K562 (cell line): ENCODE data around the gene GALK2. TPM values are rescaled to one million over a fixed set of nuclear protein-coding genes. Genes with fewer than 3 reads are reported as not detected.

Experiments used
- ATF7 ChIP-seq: fragments of 450-650 bp; IDR thresholded peaks from 2 replicates; pipeline ENCODE4 v1.7.1; 2014; ENCODE audit warnings: mild to moderate bottlenecking, moderate library complexity
- BHLHE40 ChIP-seq: IDR thresholded peaks from 2 replicates; pipeline ENCODE4 v1.6.1; 2011; ENCODE audit warnings: low read length, improper control_type of control experiment
- BMI1 ChIP-seq: fragments of 150-350 bp; IDR thresholded peaks from 2 replicates; pipeline ENCODE4 v1.6.1; 2014; ENCODE audit warnings: low read length
- ILF3 ChIP-seq: fragments of 450-650 bp; IDR thresholded peaks from 2 replicates; pipeline ENCODE4 v1.6.1; 2018; ENCODE audit warnings: antibody characterized with exemption, mild to moderate bottlenecking, moderate library complexity, borderline replicate concordance
- KDM2B ChIP-seq: fragments of 250-450 bp; sonication (Bioruptor Pico); IDR thresholded peaks from 2 replicates; pipeline ENCODE4 v1.8.0; 2021; ENCODE audit warnings: mild to moderate bottlenecking, moderate library complexity
- NR1H2 ChIP-seq: sonication (generic); formaldehyde crosslinking; IDR thresholded peaks from 2 replicates; pipeline ENCODE4 v1.4.0; 2020; ENCODE audit warnings: mild to moderate bottlenecking, missing genetic modification reagents
- NR4A1 ChIP-seq, 2 experiments: fragments of 250-450 bp in 1 of 2; fragments of 450-650 bp in 1 of 2; sonication (Bioruptor Pico) in 1 of 2; IDR thresholded peaks; 2 replicates each; pipeline versions ENCODE4 v1.4.0 to v1.6.1; 2016 to 2020; ENCODE audit warnings: mild to moderate bottlenecking in 2 of 2, missing compliant biosample characterization in 1 of 2, missing genetic modification characterization in 1 of 2, moderate library complexity in 1 of 2
- PHB2 ChIP-seq: fragments of 450-650 bp; IDR thresholded peaks from 2 replicates; pipeline ENCODE4 v1.6.1; 2017; ENCODE audit warnings: low read depth
- PTRF ChIP-seq: fragments of 450-650 bp; IDR thresholded peaks from 2 replicates; pipeline ENCODE4 v1.6.1; 2016; ENCODE audit warnings: mild to moderate bottlenecking, missing genetic modification characterization, missing compliant biosample characterization
- RFX1 ChIP-seq: fragments of 450-650 bp; IDR thresholded peaks from 2 replicates; pipeline ENCODE4 v1.6.1; 2016; ENCODE audit warnings: mild to moderate bottlenecking, moderate library complexity
- THRB ChIP-seq: fragments of 450-650 bp; formaldehyde crosslinking; conservative IDR thresholded peaks from 2 replicates; pipeline ENCODE4 v1.4.0; 2022; ENCODE audit warnings: mild to moderate bottlenecking, missing genetic modification characterization
- ZBTB7A ChIP-seq: IDR thresholded peaks from 2 replicates; pipeline ENCODE4 v1.6.1; 2011; ENCODE audit warnings: low read depth, mild to moderate bottlenecking, low read length, moderate library complexity, borderline replicate concordance; ENCODE audit not compliant: control insufficient read depth
- ZKSCAN3 ChIP-seq: fragments of 250-450 bp; sonication (Bioruptor Pico); IDR thresholded peaks from 2 replicates; pipeline ENCODE4 v1.4.0; 2020
- ZNF239 ChIP-seq: fragments of 250-450 bp; sonication (Bioruptor Pico); IDR thresholded peaks from 2 replicates; pipeline ENCODE4 v1.4.0; 2020; ENCODE audit warnings: mild to moderate bottlenecking
- ZNF354B ChIP-seq: fragments of 250-450 bp; sonication (Bioruptor Pico); IDR thresholded peaks from 2 replicates; pipeline ENCODE4 v1.4.0; 2020
- ZNF511 ChIP-seq: sonication (generic); formaldehyde crosslinking; IDR thresholded peaks from 2 replicates; pipeline ENCODE4 v1.8.0; 2022; ENCODE audit warnings: mild to moderate bottlenecking, missing genetic modification reagents
- ZNF778 ChIP-seq: fragments of 450-650 bp; formaldehyde crosslinking; IDR thresholded peaks from 2 replicates; pipeline ENCODE4 v1.4.0; 2020; ENCODE audit warnings: mild to moderate bottlenecking, moderate library complexity
- ZNF785 ChIP-seq: fragments of 250-450 bp; sonication (Bioruptor Pico); IDR thresholded peaks from 2 replicates; pipeline ENCODE4 v1.4.0; 2020; ENCODE audit warnings: mild to moderate bottlenecking
- polyA plus RNA-seq, 8 experiments: library from polyadenylated mRNA; depleted of rRNA in 4 of 8; stranded (reverse) in 5 of 8; unstranded in 3 of 8; fragments of >200 nt; fragmentation: Nextera tagmentation in 2 of 8; fragmentation: Illumina TruSeq in 1 of 8; extraction: Ambion mirVana in 2 of 8; extraction: Trizol in 1 of 8; gene quantifications; 2 replicates each; pipeline versions ENCODE4 v1.2.1 to v1.2.3, GENCODE V29; 2011 to 2014; ENCODE audit warnings: inconsistent platforms in 1 of 8, missing spikeins in 1 of 8
- total RNA-seq, 7 experiments: library from RNA; depleted of rRNA in 6 of 7; stranded (reverse); fragments of >200 nt in 6 of 7; fragmentation: Illumina TruSeq in 2 of 7; extraction: Trizol in 2 of 7; gene quantifications; 2 replicates each; pipeline versions ENCODE4 v1.2.1 to v1.2.3, GENCODE V29; 2011 to 2021; ENCODE audit warnings: low replicate concordance in 1 of 7
- TF ChIP-seq, protein P1 (sequence below): fragments of 450-650 bp; IDR thresholded peaks from 2 replicates; pipeline ENCODE4 v1.7.0; 2016; ENCODE audit warnings: borderline replicate concordance
- TF ChIP-seq, protein P2 (sequence below): fragments of 250-450 bp; sonication (Bioruptor Pico); IDR thresholded peaks from 2 replicates; pipeline ENCODE4 v1.4.0; 2020; ENCODE audit warnings: mild to moderate bottlenecking
- TF ChIP-seq, protein P3 (sequence below): conservative IDR thresholded peaks from 2 replicates; pipeline ENCODE4 v1.6.1; 2011; ENCODE audit warnings: low read depth, mild to moderate bottlenecking, low read length; ENCODE audit not compliant: control insufficient read depth

GALK2 gene
- total and polyA plus RNA-seq, 9 of the 15 experiments (the other 6 are each of a cell fraction or from before 2014, with no cell fraction given) = 32.8 to 82.0 (median 54.4) TPM

DNA sequence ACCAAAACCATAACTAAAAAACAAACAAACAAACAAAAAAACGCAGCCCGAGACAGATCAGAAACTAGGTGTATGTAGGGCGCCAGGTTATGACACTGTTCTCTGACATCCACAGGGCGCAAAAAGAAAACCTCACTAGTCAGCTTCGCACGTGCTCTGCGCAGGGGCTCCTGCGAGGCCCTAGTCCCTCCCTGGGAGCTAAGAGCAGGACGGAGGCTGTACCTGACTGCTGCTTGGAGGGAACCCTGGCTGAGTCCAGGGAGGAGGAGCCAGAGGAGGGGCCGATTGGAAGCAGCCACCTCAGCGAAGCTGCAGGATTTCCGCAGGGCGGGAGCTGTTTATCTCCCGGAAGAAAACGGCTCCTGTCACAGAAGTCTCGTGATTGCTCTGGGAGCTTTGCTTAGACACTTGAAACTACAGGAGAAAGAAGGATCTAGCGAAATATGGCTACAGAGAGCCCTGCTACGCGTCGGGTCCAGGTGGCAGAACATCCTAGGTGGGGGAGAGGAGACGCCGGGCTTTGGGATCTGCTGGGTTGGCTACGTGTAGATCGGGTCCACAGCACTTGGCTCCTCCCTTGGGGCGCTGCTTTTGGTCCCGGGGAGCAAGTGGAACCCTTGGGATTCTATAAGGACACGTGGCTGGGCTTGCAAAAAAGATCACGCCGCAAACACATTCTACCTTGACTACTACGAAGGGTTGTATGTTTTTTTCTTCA is at the start of gene GALK2 (continued):
- TF ChIP-seq, protein P1, sequence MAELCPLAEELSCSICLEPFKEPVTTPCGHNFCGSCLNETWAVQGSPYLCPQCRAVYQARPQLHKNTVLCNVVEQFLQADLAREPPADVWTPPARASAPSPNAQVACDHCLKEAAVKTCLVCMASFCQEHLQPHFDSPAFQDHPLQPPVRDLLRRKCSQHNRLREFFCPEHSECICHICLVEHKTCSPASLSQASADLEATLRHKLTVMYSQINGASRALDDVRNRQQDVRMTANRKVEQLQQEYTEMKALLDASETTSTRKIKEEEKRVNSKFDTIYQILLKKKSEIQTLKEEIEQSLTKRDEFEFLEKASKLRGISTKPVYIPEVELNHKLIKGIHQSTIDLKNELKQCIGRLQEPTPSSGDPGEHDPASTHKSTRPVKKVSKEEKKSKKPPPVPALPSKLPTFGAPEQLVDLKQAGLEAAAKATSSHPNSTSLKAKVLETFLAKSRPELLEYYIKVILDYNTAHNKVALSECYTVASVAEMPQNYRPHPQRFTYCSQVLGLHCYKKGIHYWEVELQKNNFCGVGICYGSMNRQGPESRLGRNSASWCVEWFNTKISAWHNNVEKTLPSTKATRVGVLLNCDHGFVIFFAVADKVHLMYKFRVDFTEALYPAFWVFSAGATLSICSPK = no peak
- TF ChIP-seq ZKSCAN3 (CRISPR knock-in tag) (no peak), ZNF778 (CRISPR knock-in tag) (no peak), KDM2B (CRISPR knock-in tag) (no peak), ZNF239 (CRISPR knock-in tag) (no peak), BHLHE40 (peak; percentile 99), BMI1 (no peak), ILF3 (no peak), THRB (CRISPR knock-in tag) (0 out of 2 replicates have a peak, but pooled peaks have one; percentile 5), ATF7 (peak; percentile 83), ZNF785 (CRISPR knock-in tag) (no peak), PTRF (tag) (no peak), ZNF511 (CRISPR knock-in tag) (no peak), ZBTB7A (peak; percentile 61; the same call in 1 of the 2 replicates), NR1H2 (no peak), ZNF354B (no peak), RFX1 (no peak), PHB2 (no peak), NR4A1 (CRISPR knock-in tag; IDR thresholded peaks at IDR 0.05) (no peak), NR4A1 (tag; IDR thresholded peaks at IDR 0.05) (peak; percentile 68; the same call in 1 of the 2 replicates)
- TF ChIP-seq, protein P2, sequence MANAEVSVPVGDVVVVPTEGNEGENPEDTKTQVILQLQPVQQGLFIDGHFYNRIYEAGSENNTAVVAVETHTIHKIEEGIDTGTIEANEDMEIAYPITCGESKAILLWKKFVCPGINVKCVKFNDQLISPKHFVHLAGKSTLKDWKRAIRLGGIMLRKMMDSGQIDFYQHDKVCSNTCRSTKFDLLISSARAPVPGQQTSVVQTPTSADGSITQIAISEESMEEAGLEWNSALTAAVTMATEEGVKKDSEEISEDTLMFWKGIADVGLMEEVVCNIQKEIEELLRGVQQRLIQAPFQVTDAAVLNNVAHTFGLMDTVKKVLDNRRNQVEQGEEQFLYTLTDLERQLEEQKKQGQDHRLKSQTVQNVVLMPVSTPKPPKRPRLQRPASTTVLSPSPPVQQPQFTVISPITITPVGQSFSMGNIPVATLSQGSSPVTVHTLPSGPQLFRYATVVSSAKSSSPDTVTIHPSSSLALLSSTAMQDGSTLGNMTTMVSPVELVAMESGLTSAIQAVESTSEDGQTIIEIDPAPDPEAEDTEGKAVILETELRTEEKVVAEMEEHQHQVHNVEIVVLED = no peak; the same call in 1 of the 2 replicates
- TF ChIP-seq, protein P3, sequence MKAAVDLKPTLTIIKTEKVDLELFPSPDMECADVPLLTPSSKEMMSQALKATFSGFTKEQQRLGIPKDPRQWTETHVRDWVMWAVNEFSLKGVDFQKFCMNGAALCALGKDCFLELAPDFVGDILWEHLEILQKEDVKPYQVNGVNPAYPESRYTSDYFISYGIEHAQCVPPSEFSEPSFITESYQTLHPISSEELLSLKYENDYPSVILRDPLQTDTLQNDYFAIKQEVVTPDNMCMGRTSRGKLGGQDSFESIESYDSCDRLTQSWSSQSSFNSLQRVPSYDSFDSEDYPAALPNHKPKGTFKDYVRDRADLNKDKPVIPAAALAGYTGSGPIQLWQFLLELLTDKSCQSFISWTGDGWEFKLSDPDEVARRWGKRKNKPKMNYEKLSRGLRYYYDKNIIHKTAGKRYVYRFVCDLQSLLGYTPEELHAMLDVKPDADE = peak; percentile 52; the same call in 1 of the 2 replicates
